SK-MEL-5 (cell line): Measurements from ENCODE around the gene ARHGAP9. TPM values are rescaled to one million over a fixed set of nuclear protein-coding genes. Genes with fewer than 3 reads are reported as not detected.
"Not testable (repeated sequence)": the region's sequence is repeated elsewhere in the genome, so short reads cannot be mapped to it uniquely, and the experiment has no call there.

Experiments
- DNase-seq: peaks from one replicate; pipeline ENCODE4 v3.0.0-alpha.2; 2016; ENCODE audit warnings: low read depth, low spot score
- in situ Hi-C: cut with HindIII; loops from 2 replicates; pipeline ENCODE4 v1.10.0; 2016; ENCODE audit warnings: low sequenced_read_pairs, high pct_unique_total_duplicates, low pct_unique_long_range_greater_than_20kb
- small RNA-seq, 2 experiments: library from RNA; depleted of rRNA; stranded (forward); fragments of <200 nt; gene quantifications; one replicate each; pipeline ENCODE3, GENCODE V24; 2014
- total RNA-seq: library from RNA; depleted of rRNA; stranded (reverse); fragments of >200 nt; shearing (Covaris generic); gene quantifications from 2 replicates; pipeline ENCODE4 v1.2.3, GENCODE V29; 2014; rRNA removed

ARHGAP9 gene
- total RNA-seq, 1 experiment from 2014 or later, result not detected

- DNase-seq, result no peak
- in situ Hi-C loops, result no loop called here
Observed at GRCh38 chr12:57434517-57435223, 45.0 kb downstream of the ARHGAP9 start, which contains the start of gene INHBC. TSS of gene INHBC (plus strand) at chr12:57434784. CDS start at chr12:57434887, 103 bp downstream.

- in situ Hi-C loops, result no loop called here
- no peak for DNase-seq
Observed at GRCh38 chr12:57433370-57433769, 46.3 kb downstream of the ARHGAP9 start.

- in situ Hi-C loops, result no loop called here
- DNase-seq, result no peak
Observed at GRCh38 chr12:57431654-57432188, 47.9 kb downstream of the ARHGAP9 start.

- peak; percentile 95 for DNase-seq
- in situ Hi-C loops, result no loop called here
Observed at GRCh38 chr12:57430931-57431566, 48.6 kb downstream of the ARHGAP9 start, which contains the start of gene R3HDM2. TSS of gene R3HDM2 (minus strand) at chr12:57431043. CDS start at chr12:57310428, 120,615 bp downstream.

GRCh38 chr12:57430112-57430930, 49.3 kb downstream of the ARHGAP9 start:
- DNase-seq, result peak; percentile 28
- in situ Hi-C loops, result no loop called here

- in situ Hi-C loops, result no loop called here
- DNase-seq, result no peak
Observed at GRCh38 chr12:57429473-57430111, 50.1 kb downstream of the ARHGAP9 start.

- in situ Hi-C loops, result no loop called here
- DNase-seq, result no peak
Observed at GRCh38 chr12:57428965-57429364, 50.7 kb downstream of the ARHGAP9 start.

GRCh38 chr12:57426948-57427347, 52.7 kb downstream of the ARHGAP9 start:
- DNase-seq, in situ Hi-C loops: not testable (repeated sequence)

Small RNA genes within 50 kb of the gene (small RNA-seq; reads per million reads assigned to genes)
- gene MIR616, result 0 to 0.10 reads per million in 2 experiments

Other genes starting within 250 kb of the ARHGAP9 start
- gene STAC3, start 228.7 kb downstream of the ARHGAP9 start, total RNA-seq, result not detected in 2 replicates
- 15.2 and 19.0 TPM in 2 replicates for gene R3HDM2, start 48.8 kb downstream of the ARHGAP9 start, total RNA-seq
- not detected in 2 replicates for gene INHBC, start 45.1 kb downstream of the ARHGAP9 start, total RNA-seq
- gene INHBE, start 24.6 kb downstream of the ARHGAP9 start, total RNA-seq, result 0.34 TPM in 1 of 2 replicates, not detected in the other
- 0.16 and 1.9 TPM in 2 replicates for gene GLI1, start 20.1 kb downstream of the ARHGAP9 start, total RNA-seq
- gene MARS1, start 8.2 kb upstream of the ARHGAP9 start, total RNA-seq, result 148 and 151 TPM in 2 replicates
- 103 and 117 TPM in 2 replicates for gene DDIT3, start 40.6 kb upstream of the ARHGAP9 start, total RNA-seq
- gene MBD6, start 43.0 kb upstream of the ARHGAP9 start, total RNA-seq, result 6.6 and 6.8 TPM in 2 replicates
- 86.2 and 93.8 TPM in 2 replicates for gene DCTN2, start 67.3 kb upstream of the ARHGAP9 start, total RNA-seq
- gene KIF5A, start 70.2 kb upstream of the ARHGAP9 start, total RNA-seq, result 0.29 and 0.40 TPM in 2 replicates
- gene PIP4K2C, start 111.3 kb upstream of the ARHGAP9 start, total RNA-seq, result 48.4 and 53.2 TPM in 2 replicates
- 13.6 and 14.1 TPM in 2 replicates for gene DTX3, start 125.0 kb upstream of the ARHGAP9 start, total RNA-seq
- 13.2 and 16.3 TPM in 2 replicates for gene ARHGEF25, start 131.6 kb upstream of the ARHGAP9 start, total RNA-seq
- gene B4GALNT1, start 153.3 kb upstream of the ARHGAP9 start, total RNA-seq, result 8.3 and 11.2 TPM in 2 replicates
- 239 and 244 TPM in 2 replicates for gene OS9, start 214.3 kb upstream of the ARHGAP9 start, total RNA-seq